OCI-LY1 (cell line): ENCODE data around the gene GMPR.
A peak's percentile ranks its signal among the peaks of the same experiment; 100 is the strongest.

ENCODE experiments used
- H2AFZ ChIP-seq: fragments of 200-600 bp; sonication (generic), shearing (Covaris generic); 2 replicates; pipeline ENCODE4 v1.6.0; 2014; ENCODE audit warnings: antibody characterized with exemption, mild to moderate bottlenecking, low read length
- H3F3A ChIP-seq: fragments of 200-600 bp; sonication (generic), shearing (Covaris generic); 2 replicates; pipeline ENCODE4 v1.6.0; 2014; ENCODE audit warnings: mild to moderate bottlenecking, antibody characterized with exemption, low read length, moderate library complexity; ENCODE audit not compliant: insufficient read depth
- H3K27ac ChIP-seq: fragments of 200-600 bp; sonication (generic); 2 replicates; pipeline ENCODE4 v1.5.1; 2014; ENCODE audit warnings: low read length, mixed run types, mild to moderate bottlenecking, low read depth; ENCODE audit not compliant: poor library complexity, severe bottlenecking
- H3K27me3 ChIP-seq: fragments of 200-600 bp; sonication (generic); 2 replicates; pipeline ENCODE4 v1.6.0; 2014; ENCODE audit warnings: antibody characterized with exemption, mild to moderate bottlenecking, low read length, moderate library complexity; ENCODE audit not compliant: insufficient read depth
- H3K36me3 ChIP-seq: fragments of 200-600 bp; sonication (generic); 2 replicates; pipeline ENCODE4 v1.6.1; 2014; ENCODE audit warnings: mild to moderate bottlenecking, antibody characterized with exemption, low read length, moderate library complexity, mixed read lengths; ENCODE audit not compliant: insufficient read depth
- H3K4me1 ChIP-seq: fragments of 200-600 bp; sonication (generic); 2 replicates; pipeline ENCODE4 v1.5.1; 2014; ENCODE audit warnings: mild to moderate bottlenecking, low read length, moderate library complexity; ENCODE audit not compliant: insufficient read depth, severe bottlenecking
- H3K4me2 ChIP-seq: fragments of 200-600 bp; sonication (generic), shearing (Covaris generic); 2 replicates; pipeline ENCODE4 v1.6.1; 2014; ENCODE audit warnings: low read length
- H3K4me3 ChIP-seq: fragments of 200-600 bp; sonication (generic); 2 replicates; pipeline ENCODE4 v1.5.1; 2014; ENCODE audit warnings: low read length, low read depth, mild to moderate bottlenecking, mixed read lengths; ENCODE audit not compliant: poor library complexity, severe bottlenecking
- H3K79me2 ChIP-seq: fragments of 200-600 bp; shearing (Covaris generic); 2 replicates; pipeline ENCODE4 v1.6.1; 2016; ENCODE audit warnings: mixed run types, low read length, mixed read lengths; ENCODE audit not compliant: insufficient read depth
- H3K9ac ChIP-seq: fragments of 200-600 bp; sonication (generic), shearing (Covaris generic); 2 replicates; pipeline ENCODE4 v1.6.1; 2014; ENCODE audit warnings: mild to moderate bottlenecking, low read length, mixed read lengths
- H3K9me2 ChIP-seq: fragments of 200-600 bp; sonication (generic), shearing (Covaris generic); 2 replicates; pipeline ENCODE4 v1.6.1; 2014; ENCODE audit warnings: low read depth, mild to moderate bottlenecking, low read length, mixed read lengths
- H3K9me3 ChIP-seq: fragments of 200-600 bp; shearing (Covaris generic); 2 replicates; pipeline ENCODE4 v1.6.1; 2014; ENCODE audit warnings: low read length, mixed read lengths
- H4K20me1 ChIP-seq: fragments of 200-600 bp; sonication (generic), shearing (Covaris generic); 2 replicates; pipeline ENCODE4 v1.6.0; 2016; ENCODE audit warnings: mild to moderate bottlenecking, low read length; ENCODE audit not compliant: insufficient read depth
- EZH2 ChIP-seq: fragments of 200-600 bp; sonication (generic), shearing (Covaris generic); IDR thresholded peaks from 2 replicates; pipeline ENCODE4 v1.8.0; 2017; ENCODE audit warnings: borderline replicate concordance, mixed run types, mild to moderate bottlenecking, antibody characterized with exemption, low read length, moderate library complexity, mixed read lengths
- TF ChIP-seq, protein P1 (sequence below): fragments of 200-600 bp; sonication (generic), shearing (Covaris generic); IDR thresholded peaks from 2 replicates; pipeline ENCODE4 v1.5.1; 2017; ENCODE audit warnings: mild to moderate bottlenecking, antibody characterized with exemption, low read length, moderate library complexity, mixed read lengths

GMPR gene

DNA sequence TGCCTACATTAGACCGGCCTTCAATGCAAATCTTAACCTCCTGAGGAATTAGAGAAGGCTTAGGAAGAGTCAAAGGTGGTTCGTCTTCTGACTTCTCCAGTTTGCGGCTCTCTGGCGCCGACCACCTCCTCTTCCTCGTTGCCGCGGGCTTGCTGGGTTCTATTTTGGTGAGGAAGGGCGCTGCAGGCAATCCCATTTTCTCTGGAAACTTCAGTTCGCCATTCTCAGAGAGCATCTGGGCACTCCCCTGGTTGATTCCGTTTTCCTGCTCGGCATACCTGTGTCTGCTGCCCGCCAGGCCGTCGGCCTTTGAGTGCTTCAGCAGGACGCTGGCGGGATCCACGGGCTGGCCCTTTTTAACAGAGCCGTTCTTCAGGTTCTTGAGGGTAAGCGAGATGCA, 67.9 kb downstream of the GMPR start:
- Histone ChIP-seq H3K9ac (no peak overlapping the region), H2AFZ (no peak overlapping the region), H3K9me2 (no peaks in the 10 kb centered on the region), H3K4me3 (no peak overlapping the region), H3F3A (no peaks in the 10 kb centered on the region), H3K4me2 (peak overlapping the region; percentile 30; the same call in 1 of the 2 replicates), H4K20me1 (no peaks in the 10 kb centered on the region), H3K9me3 (no peaks in the 10 kb centered on the region), H3K36me3 (no peaks in the 10 kb centered on the region), H3K27me3 (no peaks in the 10 kb centered on the region), H3K4me1 (peaks cover 9% of the 10 kb centered on the region), H3K27ac (no peak overlapping the region), H3K79me2 (no peaks in the 10 kb centered on the region)
- TF ChIP-seq, protein P1, sequence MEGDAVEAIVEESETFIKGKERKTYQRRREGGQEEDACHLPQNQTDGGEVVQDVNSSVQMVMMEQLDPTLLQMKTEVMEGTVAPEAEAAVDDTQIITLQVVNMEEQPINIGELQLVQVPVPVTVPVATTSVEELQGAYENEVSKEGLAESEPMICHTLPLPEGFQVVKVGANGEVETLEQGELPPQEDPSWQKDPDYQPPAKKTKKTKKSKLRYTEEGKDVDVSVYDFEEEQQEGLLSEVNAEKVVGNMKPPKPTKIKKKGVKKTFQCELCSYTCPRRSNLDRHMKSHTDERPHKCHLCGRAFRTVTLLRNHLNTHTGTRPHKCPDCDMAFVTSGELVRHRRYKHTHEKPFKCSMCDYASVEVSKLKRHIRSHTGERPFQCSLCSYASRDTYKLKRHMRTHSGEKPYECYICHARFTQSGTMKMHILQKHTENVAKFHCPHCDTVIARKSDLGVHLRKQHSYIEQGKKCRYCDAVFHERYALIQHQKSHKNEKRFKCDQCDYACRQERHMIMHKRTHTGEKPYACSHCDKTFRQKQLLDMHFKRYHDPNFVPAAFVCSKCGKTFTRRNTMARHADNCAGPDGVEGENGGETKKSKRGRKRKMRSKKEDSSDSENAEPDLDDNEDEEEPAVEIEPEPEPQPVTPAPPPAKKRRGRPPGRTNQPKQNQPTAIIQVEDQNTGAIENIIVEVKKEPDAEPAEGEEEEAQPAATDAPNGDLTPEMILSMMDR = no peak
- TF ChIP-seq EZH2 = no peak

DNA sequence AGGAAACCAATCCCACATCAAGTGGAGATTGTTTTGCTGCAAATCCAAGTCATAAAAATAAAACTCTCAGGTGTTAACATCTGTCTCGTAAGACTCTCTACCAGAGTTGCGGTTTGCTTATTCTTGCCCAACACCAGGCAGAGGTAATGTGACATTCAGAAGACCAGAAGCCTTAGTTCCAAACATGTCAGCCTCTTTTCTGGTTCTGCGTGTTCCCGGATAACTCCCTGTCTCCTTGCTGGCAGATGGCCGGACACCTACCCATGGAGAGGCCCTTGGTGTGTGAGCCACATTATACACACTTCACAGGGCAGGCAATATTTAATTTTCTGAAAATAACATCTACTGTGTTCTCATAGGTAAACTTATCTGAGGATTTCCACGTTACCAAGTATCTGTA, 73.4 kb downstream of the GMPR start:
- Histone ChIP-seq H3K79me2 (no peaks in the 10 kb centered on the region), H3K4me2 (no peak overlapping the region), H3K36me3 (no peaks in the 10 kb centered on the region), H3K4me1 (no peaks in the 10 kb centered on the region), H3K4me3 (no peak overlapping the region), H3F3A (no peaks in the 10 kb centered on the region), H3K9me2 (no peaks in the 10 kb centered on the region), H3K27me3 (no peaks in the 10 kb centered on the region), H3K9me3 (no peaks in the 10 kb centered on the region), H2AFZ (no peak overlapping the region), H3K27ac (no peak overlapping the region), H4K20me1 (no peaks in the 10 kb centered on the region), H3K9ac (no peak overlapping the region)
- no peak for TF ChIP-seq EZH2
- TF ChIP-seq, protein P1 = no peak

- TF ChIP-seq, protein P1 = no peak
- TF ChIP-seq EZH2 = no peak
- H4K20me1 ChIP-seq = no peaks in the 10 kb centered on the region
- H3K4me2 ChIP-seq = no peak overlapping the region
Observed at GRCh38 chr6:16313732-16314131, 75.3 kb downstream of the GMPR start.

More at GRCh38 chr6:16313732-16314131, 75.3 kb downstream of the GMPR start:
- no peaks in the 10 kb centered on the region for H3K36me3 ChIP-seq
- H3K4me3 ChIP-seq = no peak overlapping the region
- H3K27me3 ChIP-seq = no peaks in the 10 kb centered on the region
- H3K9ac ChIP-seq = no peak overlapping the region
- H3K79me2 ChIP-seq = no peaks in the 10 kb centered on the region
- no peaks in the 10 kb centered on the region for H3K9me3 ChIP-seq
- H3F3A ChIP-seq = no peaks in the 10 kb centered on the region
- H3K27ac ChIP-seq = no peak overlapping the region
- H3K9me2 ChIP-seq = no peaks in the 10 kb centered on the region
- H2AFZ ChIP-seq = no peak overlapping the region
- no peaks in the 10 kb centered on the region for H3K4me1 ChIP-seq
